Panc1 (cell line): ENCODE data around the gene FOXF2.

Experiments used
- POLR2AphosphoS5 ChIP-seq: IDR thresholded peaks from 2 replicates; pipeline ENCODE4 v1.6.1; 2012; ENCODE audit warnings: mild to moderate bottlenecking, low read depth, low read length, moderate library complexity
- REST ChIP-seq, 2 experiments: IDR thresholded peaks; 2 replicates each; pipeline ENCODE4 v1.6.1; 2011 to 2012; ENCODE audit warnings: low read depth in 2 of 2, control low read depth in 1 of 2, low read length in 1 of 2, mild to moderate bottlenecking in 1 of 2, moderate library complexity in 1 of 2; ENCODE audit not compliant: insufficient read depth in 1 of 2
- SIN3A ChIP-seq: IDR thresholded peaks from 2 replicates; pipeline ENCODE4 v1.6.1; 2012; ENCODE audit warnings: low read depth, mild to moderate bottlenecking, low read length, moderate library complexity, borderline replicate concordance; ENCODE audit not compliant: insufficient read depth
- TF ChIP-seq, protein P1 (sequence below): fragments of 450-650 bp; IDR thresholded peaks from 2 replicates; pipeline ENCODE4 v1.5.1; 2017; ENCODE audit warnings: mild to moderate bottlenecking

DNA sequence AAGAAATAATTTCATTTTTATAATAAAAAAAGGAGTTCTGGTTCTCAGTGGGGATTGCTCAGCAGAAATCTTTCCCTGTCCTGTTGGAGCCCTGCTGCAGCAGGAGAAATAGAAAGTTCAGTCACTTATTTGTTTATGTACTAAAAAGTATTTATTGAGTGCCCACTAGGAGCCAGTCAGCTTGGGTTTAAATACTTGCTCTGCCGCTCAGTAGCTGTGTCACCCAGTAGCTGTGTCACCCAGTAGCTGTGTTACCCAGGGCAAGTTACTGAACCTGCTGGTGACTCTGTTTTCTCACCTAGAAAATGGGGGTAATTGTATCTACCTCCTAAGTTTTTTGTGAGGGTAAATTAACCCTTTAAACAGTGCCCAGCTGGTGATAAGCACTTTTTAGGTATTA lies 32.9 kb downstream of the FOXF2 start:
- TF ChIP-seq, protein P1, sequence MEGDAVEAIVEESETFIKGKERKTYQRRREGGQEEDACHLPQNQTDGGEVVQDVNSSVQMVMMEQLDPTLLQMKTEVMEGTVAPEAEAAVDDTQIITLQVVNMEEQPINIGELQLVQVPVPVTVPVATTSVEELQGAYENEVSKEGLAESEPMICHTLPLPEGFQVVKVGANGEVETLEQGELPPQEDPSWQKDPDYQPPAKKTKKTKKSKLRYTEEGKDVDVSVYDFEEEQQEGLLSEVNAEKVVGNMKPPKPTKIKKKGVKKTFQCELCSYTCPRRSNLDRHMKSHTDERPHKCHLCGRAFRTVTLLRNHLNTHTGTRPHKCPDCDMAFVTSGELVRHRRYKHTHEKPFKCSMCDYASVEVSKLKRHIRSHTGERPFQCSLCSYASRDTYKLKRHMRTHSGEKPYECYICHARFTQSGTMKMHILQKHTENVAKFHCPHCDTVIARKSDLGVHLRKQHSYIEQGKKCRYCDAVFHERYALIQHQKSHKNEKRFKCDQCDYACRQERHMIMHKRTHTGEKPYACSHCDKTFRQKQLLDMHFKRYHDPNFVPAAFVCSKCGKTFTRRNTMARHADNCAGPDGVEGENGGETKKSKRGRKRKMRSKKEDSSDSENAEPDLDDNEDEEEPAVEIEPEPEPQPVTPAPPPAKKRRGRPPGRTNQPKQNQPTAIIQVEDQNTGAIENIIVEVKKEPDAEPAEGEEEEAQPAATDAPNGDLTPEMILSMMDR: no peak
- TF ChIP-seq REST (IDR thresholded peaks at IDR 0.05; ENCODE audit: insufficient read depth in 1 of 2, low read depth in 2 of 2, low read length in 1 of 2): no peak
- no peak for TF ChIP-seq POLR2AphosphoS5
- no peak for TF ChIP-seq SIN3A
